Islet of Langerhans (tissue), 1 donor: ENCODE data around the gene CHP2.
"Not testable (repeated sequence)": the region's sequence is repeated elsewhere in the genome, so short reads cannot be mapped to it uniquely, and the experiment has no call there.

Source experiments
- FAIRE-seq: peaks from one replicate; lab custom pipeline; 2011; peaks lifted over from hg19 to GRCh38; lab: Jason Lieb, UNC

The CHP2 gene

DNA sequence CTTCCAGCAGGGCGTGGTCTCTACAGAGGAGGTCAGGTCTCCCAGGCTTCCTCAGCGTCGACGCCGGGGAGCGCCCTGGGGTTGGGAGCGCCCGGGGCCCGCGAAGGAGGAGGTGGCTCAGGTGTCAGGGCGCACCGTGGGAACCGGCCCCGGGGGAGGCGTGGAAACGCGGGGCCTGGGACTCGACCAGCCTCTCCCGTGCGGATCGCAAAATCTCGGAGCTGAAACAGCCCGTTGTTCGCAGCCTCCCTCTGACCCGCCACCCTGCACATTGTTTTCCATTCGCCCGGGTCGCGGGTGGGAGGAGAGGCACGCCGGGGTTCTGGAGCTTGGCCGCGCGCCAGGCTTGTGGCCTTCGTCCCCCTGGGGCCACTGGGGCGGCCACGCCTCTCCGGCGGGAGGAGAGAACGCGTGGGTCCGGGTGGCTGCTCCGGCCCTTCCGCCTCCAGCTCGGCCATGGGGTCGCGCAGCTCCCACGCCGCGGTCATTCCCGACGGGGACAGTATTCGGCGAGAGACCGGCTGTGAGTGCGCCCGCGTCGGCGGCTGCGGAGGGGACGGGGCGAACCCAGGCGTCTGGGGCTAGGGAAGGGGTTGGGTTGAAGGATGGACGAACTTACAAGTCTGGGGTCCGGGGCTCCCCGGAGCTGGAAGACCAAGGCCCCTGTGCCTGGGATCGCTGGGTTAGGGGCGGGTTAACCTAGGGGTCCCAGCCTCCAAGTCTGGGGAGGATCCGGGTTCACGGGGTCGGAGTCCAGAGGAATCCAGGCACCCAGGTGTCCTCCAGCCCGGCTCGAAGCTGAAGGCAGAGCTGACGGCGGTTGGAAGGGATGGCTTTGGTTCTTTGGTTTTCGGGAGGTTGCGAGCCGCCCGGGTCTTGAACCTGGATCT lies at the start of gene CHP2:
Gene CHP2, plus strand, starts transcription at position 433 of the 890 bp plus-strand sequence. Its CDS starts 24 bp downstream, at position 457.
- no peak for FAIRE-seq

DNA sequence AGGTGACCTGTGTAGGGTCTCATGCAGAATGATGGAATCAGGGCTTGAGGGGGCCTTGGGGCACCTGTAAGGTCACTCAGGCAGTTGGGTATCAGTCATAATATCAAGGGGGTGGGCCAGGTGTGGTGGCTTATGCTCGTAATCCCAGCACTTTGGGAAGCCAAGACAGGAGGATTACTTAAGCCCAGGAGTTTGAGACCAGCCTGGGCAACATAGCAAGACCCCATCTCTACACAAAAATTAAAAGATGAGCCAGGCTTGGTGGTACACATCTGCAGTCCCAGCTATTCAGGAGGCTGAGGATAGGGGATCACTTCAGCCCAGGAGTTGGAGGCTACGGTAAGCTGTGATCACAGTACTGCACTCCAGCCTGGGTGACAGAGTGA lies 49.3 kb upstream of the CHP2 start:
- FAIRE-seq = no peak

DNA sequence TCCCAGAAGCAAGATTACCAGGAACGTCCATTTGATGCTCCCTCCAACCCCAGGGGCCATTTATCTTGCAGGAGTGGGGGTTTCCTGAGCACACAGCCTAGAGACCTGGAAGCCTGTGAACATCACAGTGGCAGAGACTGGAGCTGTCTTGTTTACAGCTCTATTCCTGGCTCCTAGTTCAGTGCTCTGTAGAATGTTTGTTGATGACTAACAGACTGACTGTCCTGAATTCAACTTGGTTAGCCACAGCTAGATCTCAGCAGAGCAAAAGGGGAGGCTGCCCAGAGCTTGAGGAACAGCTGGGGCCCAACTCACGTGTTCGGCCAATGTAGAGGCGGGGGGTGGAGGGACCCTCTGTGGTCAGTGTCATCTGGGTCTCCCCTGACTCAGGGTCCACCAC lies 48.4 kb upstream of the CHP2 start:
- no peak for FAIRE-seq

DNA sequence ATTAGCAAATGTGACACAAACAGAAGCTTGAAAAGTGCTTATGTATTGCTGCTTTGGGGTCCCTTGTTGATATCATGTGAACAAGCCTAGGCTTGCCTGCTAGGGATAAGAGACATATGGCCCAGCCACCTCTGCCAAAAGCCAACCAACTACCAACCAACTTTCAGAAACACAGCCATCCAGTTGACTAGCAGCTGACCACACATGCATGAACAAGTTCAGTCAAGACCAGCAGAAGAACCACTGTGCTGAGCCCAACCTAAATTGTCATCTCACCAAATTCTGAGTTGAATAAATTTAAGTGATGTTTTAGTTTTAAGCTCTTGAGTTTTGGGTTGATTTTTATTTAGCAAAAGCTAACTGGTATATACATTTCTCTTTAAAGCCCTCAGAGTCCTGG lies 45.3 kb upstream of the CHP2 start:
- FAIRE-seq = no peak

DNA sequence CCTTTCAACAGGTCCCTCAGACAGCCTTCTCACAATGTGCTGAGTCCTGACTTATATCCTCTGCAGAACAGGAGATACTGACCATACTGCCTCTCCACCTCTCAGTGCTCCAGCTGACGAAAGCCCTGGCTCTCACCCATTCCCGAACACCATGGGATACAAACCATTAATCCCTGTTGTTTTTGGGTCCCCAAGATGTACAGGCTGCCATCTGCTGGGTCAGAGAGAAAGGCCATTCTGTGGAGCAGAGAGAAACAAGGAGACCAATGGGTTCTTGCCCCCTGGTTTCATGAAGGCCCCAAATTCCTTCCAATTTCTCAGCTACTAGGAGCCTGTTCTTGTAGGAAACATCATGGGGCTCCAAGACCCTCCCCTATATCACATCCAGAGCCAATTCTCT lies 44.8 kb upstream of the CHP2 start:
- no peak for FAIRE-seq

DNA sequence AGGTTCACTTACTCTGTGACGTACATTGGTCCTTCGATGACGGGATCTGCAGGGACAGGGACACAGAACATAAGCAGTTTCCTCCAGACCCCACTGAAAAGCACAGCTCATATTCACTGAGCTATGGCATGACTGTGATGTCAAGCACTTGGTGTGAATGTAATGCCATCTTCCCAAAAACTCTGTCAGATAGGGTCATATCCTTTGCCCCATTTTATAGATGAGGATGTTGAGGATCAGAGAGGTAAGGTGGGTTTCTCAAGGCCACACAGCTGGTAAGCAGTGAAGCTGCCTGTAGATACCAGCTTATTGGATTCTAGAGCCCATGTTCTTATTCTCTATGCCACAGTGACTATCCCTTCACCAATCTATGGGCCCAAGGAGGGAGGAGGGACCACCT lies 44.3 kb upstream of the CHP2 start:
- no peak for FAIRE-seq

DNA sequence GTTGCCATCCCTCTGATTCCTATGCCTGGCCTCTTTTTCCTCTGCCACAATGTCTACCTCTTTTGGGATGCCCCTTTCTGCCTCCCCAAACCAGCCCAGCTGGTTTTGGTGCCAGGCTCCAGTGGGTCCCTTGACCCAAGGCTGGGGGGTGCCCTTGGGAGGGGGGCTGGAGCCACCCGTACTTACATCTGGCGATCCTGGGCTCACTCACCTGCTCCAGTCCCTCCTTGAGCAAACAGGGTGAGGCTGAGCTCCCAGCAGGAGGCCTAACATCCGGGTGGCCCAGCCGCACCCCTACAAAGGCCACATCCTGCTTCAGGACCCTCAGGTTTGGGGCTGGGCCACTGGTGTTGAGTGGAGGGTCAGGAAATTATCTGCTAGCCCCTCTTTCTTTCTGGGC lies 43.0 kb upstream of the CHP2 start:
- FAIRE-seq = no peak

DNA sequence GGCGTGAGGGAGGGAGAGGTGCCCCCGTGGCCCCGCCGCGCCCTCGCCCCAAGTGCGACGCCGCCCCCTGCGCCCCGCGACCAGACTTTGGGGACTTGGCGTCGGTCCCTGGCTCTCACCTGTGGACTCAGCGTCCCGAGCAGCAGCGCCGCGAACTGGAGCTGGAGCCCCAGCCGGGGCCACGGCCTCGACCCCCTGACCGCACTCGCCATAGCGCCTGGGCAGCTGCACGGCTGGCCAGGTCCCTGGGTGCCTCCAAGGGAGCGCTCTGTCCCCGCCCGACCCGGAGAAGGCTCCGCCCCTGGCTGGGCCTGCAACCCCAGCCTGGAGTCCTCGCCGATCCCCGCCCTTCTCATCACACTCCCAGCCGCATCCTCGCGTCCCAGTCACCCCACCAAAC lies 41.9 kb upstream of the CHP2 start, which contains the start of gene ERN2:
Gene ERN2, minus strand, starts transcription at position 247 of the 400 bp plus-strand sequence. Its CDS starts 35 bp downstream, at position 212.
- FAIRE-seq = no peak

DNA sequence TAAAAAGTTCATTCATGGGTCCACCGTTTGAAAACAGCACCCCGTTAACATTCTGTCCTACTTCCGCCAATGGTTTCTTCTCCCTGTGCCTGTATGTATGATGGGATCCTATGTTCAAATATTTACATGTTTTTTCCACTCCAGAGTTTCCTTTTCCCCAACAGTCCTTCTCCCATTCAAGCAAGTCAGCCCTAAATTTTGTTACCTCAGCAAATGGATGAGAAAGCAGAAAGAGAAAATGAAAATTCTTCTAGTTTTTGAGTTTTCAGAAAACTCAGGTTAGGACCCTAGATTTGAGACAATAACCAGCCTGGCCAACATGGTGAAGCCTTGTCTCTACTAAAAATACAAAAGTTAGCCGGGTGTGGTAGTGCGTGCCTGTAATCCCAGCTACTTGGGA lies 38.3 kb upstream of the CHP2 start:
- FAIRE-seq = no peak

DNA sequence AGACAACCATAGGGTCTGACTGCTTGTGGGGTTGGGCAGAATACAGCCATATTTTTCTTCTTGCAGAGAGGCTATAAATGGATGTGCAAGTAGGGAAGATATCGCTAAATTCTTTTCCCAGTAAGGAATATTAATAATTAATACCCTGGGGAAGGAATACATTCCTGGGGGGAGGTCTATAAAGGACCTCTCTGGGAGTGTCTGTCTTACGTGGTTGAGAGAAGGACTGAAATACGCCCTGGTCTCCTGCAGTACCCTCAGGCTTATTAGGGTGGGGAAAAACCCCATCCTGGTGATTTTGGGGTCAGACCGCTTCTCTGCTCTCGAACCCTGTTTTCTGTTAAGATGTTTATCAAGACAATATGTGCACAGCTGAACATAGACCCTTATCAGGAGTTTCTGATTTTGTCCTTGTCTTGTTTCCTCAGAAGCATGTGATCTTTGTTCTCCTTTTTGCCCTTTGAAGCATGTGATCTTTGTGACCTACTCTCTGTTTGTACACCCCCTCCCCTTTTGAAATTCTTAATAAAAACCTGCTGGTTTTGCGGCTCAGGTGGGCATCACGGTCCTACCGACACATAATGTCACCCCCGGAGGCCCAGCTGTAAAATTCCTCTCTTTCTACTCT lies 32.1 kb upstream of the CHP2 start:
- FAIRE-seq = not testable (repeated sequence)

DNA sequence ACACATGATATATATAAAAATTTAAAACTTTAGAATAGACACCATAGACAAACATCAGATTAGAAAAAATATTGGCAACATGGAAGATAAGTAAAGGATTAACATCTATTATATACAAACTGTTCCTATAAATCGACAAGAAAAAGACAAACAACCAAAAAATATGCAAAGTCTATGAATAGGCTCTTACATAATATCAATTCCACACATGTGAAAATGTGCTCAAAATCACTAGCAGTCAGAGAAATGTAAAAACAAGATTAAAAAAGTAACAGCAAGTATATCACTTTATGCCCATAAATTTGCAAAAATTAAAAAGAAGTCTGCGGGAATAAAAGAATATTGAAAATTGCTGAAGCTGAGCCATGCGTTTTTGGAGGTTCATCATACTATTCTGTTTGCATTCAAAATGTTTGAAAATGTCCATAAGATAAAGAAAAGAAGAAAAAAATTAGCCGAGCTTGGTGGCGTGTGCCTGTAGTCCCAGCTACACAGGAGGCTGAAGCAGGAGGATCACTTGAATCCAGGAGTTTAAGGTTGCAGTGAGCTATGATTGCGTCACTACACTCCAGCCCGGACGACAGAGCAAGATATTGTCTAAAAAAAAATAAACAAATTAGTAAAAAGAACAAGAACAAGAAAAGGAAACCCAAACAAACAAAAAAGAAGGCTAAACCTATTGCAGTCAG lies 30.6 kb upstream of the CHP2 start:
- FAIRE-seq = no peak

DNA sequence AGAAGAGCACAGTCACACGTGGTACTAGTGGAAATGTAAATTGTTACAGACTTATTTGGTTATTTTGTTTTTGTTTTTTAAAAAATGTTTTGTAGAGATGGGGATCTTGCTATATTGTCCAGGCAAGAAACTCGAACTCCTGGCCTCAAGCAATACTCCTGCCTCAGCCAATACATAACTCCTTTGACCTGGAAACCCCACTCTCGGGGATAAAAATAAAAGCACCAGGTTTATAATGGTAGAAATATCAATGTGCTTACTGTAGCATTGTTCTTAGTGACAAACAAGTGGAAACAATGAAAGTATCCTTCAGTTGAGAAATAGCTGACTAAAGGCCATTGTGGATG lies 30.1 kb upstream of the CHP2 start:
- FAIRE-seq = no peak

DNA sequence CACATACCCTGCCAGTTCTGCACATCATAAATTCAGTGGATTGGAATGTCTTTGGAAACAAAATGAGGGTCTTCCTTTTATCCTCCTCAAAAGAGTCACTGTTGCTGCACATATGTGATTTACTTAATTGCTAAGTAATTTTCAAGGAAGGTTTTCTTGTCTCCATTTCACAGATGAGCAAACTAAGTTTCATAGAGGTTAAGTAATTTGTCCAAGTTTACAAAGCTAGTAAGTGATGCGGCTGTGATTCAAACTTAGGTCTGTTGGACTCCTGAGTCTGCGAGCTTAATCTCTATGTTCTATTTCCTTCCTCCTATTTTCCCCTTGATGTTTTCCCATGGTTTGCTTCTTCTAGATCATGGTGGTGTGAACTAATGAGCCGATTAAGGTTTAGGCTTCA lies 28.1 kb upstream of the CHP2 start:
- FAIRE-seq = no peak

DNA sequence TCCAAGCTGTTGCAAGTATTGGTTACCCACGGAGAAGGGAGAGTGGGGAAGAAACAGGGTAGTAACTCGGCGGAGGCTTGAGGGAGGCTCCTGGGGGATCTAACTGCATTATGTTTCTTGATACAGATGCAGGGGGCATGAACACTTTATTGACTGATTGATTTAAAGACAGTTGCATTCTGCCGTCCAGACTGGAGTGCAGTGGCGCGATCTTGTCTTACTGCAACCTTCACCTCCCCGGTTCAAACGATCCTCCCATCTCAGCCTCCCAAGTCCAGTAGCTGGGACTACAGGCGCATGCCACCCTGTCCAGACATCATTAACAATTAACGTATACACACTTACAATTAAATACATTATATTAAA lies 26.7 kb upstream of the CHP2 start:
- FAIRE-seq = no peak

DNA sequence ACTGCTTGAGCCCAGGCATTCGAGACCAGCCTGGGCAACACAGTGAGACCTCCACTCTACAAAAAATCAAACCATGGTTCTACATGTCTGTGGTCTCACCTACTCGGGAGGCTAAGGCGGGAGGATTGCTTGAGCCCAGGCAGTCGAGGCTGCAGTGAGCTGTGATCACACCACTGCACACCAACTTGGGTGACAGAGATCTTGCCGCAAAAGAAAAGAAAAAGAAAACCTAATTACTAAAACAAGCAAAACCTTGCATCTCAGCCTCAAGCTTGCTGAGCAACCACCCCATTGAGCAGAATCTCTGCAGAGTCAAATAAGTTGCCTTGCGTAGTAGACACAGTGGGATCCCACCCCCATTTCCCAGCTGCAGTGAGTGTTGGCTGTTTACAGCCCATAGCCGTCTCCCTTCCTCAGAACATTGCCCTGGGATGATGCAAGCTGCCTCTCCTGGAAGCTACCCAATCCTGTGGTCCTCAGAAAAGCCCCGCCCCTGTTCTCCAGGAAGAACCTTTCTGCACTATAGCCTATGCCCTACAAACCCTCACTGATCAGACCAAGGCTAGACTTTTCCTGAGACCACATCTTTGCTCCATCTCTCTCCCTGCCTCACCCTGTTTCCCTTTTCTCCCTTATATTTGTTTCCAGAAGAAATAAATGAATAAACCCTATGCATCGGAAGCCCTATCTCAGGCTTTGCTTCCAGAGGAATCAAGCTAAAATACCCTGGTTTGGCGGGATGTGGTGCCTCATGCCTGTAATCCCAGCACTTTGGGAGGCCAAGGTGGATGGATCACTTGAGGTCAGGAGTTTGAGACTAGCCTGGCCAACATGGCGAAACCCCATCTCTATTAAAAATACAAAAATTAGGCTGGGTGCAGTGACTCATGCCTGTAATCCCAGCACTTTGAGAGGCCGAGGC lies 25.1 kb upstream of the CHP2 start:
- no peak for FAIRE-seq

DNA sequence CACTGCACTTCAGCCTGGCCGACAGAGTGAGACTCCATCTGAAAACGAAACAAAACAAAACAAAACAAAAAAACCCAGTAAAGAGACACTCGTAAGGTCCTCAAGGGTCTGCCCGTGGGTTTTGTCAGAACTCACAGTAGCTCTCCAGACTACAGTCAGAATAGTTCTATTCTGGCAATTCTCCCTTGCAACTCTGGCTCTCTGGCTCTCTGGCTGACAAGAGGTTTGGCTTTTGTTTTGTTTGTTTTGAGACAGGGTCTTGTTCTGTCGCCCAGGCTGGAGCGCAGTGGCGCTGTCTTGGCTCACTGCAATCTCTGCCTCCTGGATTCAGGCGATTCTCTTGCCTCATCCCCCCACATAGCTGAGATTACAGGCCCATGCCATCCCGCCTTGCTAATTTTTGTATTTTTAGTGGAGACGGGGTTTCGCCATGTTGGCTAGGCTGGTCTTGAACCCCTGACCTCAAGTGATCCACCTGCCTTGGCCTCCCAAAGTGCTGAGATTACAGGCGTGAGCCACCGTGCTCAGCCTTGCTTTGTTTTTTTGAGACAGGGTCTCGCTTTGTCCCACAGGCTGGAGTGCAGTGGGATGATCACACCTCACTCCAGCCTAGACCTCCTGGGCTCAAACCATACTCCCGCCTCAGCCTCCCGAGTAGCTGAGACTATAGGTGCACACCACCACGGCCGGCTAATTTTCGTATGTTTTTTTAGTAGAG lies 20.5 kb upstream of the CHP2 start:
- no peak for FAIRE-seq

DNA sequence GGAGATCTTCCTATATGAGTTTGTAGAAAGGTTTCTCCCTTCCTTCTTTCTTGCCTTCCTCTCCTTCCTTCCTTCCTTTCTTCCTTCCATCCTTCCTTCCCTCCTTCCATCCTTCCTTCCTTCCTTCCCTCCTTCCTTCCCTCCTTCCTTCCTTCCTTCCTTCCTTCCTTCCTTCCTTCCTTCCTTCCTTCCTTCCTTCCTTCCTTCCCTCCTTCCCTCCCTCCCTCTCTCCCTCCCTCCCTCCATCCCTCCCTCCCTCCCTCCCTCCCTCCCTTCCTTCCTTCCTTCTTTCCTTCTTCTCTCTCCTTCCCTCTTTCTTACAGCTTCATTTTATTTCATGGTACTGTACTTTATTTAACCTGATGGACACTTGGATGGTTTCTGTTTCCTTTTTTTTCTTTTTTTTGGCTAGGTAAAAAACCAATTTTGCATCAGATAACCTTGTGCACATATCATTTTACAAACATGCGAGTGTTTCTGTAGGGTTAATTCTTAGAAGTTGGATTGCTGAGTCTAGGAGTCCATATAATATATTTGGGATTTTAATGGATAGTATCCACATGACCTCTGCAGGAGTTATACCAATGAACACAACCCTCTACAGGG lies 17.3 kb upstream of the CHP2 start:
- not testable (repeated sequence) for FAIRE-seq

DNA sequence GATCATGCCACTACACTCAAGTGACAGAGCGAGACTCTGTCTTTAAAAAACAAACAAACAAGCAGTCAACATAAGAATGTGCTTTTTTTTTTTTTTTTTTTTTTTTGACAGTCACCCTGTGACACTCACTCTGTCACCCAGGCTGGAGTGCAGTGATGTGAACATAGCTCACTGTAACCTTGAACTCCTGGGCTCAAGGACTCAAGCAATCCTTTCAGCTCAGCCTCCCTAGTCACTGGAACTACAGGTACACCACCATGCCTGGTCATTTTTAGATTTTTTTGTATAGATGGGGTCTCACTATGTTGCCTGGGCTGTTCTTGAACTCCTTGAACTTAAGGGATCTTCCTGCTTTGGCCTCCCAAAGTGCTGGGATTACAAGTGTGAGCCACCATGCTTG lies 15.3 kb upstream of the CHP2 start:
- no peak for FAIRE-seq

DNA sequence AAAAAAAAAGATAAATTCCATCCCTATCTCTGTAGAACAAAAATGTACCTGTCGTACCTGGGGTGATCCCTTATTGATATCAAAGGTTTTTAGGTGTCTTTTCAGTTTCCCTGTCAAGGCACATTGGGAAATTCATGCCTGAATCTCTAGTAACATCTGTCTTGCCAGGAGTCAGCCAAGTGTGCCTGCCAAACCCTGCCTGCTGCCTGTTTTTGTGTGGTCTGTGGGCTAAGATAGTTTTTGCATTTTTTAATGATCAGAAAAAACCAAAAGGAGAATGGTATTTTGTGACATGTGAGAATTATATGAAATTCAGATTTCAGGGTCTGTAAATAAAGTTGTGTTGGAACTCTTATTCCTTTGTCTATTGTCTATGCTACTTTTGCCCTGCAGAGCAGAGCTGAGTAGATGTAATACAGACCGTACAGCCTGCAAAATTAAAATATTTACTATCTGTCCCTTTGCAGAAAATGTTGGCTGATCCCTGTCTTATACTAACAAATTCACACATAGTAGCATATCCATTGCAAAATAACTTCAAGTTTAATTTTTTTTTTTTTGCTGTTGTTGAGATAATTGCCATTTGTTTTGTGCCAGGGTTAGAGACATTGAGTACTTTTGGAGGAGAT lies 13.0 kb upstream of the CHP2 start:
- no peak for FAIRE-seq

DNA sequence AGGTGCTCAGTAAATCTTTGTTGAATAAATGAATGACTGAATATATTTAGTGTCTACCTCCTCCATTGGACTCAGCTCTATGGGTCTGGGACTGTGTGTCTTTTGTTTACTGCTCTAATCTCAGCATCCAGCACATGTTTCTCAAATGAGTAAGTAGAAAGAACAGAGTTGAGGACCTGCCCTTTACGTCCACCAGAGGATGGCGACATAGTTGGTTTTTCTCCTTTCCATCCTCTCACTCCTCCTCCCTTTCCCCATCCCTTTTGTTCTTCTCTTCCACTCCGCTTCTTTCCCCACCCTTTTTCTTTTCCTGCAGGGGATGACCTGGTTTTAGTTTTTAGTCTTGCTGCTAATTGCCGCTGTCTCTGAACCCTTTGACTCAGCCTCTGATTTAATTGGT lies 12.1 kb upstream of the CHP2 start:
- no peak for FAIRE-seq

DNA sequence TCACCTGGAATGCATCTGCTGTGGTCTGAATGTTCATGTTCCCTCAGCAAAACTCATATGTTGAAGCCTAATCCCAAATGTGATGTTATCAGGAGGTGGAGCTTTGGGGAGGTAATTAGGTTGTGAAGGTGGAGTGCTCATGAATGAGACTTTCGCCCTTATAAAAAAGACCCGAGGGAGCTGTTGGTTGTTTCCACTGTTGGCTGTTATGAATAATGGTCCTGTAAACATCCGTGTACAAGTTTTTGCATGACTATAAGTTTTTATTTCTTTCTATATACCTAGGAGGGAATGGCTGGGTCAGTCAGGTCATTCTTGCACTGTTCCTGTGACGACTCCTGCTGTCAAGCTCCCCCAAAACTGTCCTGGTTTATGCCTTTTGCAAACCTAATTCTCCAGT lies 9.6 kb upstream of the CHP2 start:
- FAIRE-seq = no peak
